Nephron progenitor cell (in vitro differentiated cells): ENCODE measurements around the gene ADGRA3.
A peak's percentile ranks its signal among the peaks of the same experiment; 100 is the strongest.

Source experiments
- DNase-seq: peaks from one replicate; pipeline ENCODE4 v3.0.0; 2021
- H3K27ac Mint-ChIP-seq: 2 replicates; pipeline ENCODE4 v1.8.0; 2021; ENCODE audit warnings: mild to moderate bottlenecking, moderate library complexity, mixed read lengths
- H3K27me3 Mint-ChIP-seq: 2 replicates; pipeline ENCODE4 v1.8.0; 2021; ENCODE audit warnings: mild to moderate bottlenecking, low read depth, mixed read lengths; ENCODE audit not compliant: poor library complexity
- H3K36me3 Mint-ChIP-seq: 2 replicates; pipeline ENCODE4 v1.8.0; 2021; ENCODE audit warnings: low read depth, mixed read lengths
- H3K4me1 Mint-ChIP-seq: 2 replicates; pipeline ENCODE4 v1.8.0; 2021; ENCODE audit warnings: mixed read lengths
- H3K4me3 Mint-ChIP-seq: 2 replicates; pipeline ENCODE4 v1.8.0; 2021; ENCODE audit warnings: mild to moderate bottlenecking, moderate library complexity, mixed read lengths
- H3K9me3 Mint-ChIP-seq: 2 replicates; pipeline ENCODE4 v1.8.0; 2021; ENCODE audit warnings: mild to moderate bottlenecking, moderate library complexity, mixed read lengths
- TF ChIP-seq, protein P1 (sequence below): fragments of 200-600 bp; sonication (generic); IDR thresholded peaks from 2 replicates; pipeline ENCODE4 v1.5.0; 2021; ENCODE audit warnings: antibody characterized with exemption

ADGRA3 gene, protein sequence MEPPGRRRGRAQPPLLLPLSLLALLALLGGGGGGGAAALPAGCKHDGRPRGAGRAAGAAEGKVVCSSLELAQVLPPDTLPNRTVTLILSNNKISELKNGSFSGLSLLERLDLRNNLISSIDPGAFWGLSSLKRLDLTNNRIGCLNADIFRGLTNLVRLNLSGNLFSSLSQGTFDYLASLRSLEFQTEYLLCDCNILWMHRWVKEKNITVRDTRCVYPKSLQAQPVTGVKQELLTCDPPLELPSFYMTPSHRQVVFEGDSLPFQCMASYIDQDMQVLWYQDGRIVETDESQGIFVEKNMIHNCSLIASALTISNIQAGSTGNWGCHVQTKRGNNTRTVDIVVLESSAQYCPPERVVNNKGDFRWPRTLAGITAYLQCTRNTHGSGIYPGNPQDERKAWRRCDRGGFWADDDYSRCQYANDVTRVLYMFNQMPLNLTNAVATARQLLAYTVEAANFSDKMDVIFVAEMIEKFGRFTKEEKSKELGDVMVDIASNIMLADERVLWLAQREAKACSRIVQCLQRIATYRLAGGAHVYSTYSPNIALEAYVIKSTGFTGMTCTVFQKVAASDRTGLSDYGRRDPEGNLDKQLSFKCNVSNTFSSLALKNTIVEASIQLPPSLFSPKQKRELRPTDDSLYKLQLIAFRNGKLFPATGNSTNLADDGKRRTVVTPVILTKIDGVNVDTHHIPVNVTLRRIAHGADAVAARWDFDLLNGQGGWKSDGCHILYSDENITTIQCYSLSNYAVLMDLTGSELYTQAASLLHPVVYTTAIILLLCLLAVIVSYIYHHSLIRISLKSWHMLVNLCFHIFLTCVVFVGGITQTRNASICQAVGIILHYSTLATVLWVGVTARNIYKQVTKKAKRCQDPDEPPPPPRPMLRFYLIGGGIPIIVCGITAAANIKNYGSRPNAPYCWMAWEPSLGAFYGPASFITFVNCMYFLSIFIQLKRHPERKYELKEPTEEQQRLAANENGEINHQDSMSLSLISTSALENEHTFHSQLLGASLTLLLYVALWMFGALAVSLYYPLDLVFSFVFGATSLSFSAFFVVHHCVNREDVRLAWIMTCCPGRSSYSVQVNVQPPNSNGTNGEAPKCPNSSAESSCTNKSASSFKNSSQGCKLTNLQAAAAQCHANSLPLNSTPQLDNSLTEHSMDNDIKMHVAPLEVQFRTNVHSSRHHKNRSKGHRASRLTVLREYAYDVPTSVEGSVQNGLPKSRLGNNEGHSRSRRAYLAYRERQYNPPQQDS (N-terminal part only)

GRCh38 chr4:22515888-22516541 is at the start of gene ADGRA3:
ADGRA3 (minus strand) TSS chr4:22516066; CDS start chr4:22515784, 282 bp downstream.
- Mint-ChIP-seq H3K4me1 (peaks cover 37% of the 10 kb centered on the region), H3K4me3 (peak within 1 kb of the TSS; percentile 97), H3K27ac (peak within 1 kb of the TSS; percentile 99), H3K9me3 (peaks cover 20% of the 10 kb centered on the region), H3K36me3 (peaks cover 20% of the 10 kb centered on the region), H3K27me3 (peaks cover 4% of the 10 kb centered on the region)
- TF ChIP-seq, protein P1, sequence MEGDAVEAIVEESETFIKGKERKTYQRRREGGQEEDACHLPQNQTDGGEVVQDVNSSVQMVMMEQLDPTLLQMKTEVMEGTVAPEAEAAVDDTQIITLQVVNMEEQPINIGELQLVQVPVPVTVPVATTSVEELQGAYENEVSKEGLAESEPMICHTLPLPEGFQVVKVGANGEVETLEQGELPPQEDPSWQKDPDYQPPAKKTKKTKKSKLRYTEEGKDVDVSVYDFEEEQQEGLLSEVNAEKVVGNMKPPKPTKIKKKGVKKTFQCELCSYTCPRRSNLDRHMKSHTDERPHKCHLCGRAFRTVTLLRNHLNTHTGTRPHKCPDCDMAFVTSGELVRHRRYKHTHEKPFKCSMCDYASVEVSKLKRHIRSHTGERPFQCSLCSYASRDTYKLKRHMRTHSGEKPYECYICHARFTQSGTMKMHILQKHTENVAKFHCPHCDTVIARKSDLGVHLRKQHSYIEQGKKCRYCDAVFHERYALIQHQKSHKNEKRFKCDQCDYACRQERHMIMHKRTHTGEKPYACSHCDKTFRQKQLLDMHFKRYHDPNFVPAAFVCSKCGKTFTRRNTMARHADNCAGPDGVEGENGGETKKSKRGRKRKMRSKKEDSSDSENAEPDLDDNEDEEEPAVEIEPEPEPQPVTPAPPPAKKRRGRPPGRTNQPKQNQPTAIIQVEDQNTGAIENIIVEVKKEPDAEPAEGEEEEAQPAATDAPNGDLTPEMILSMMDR = no peak
- DNase-seq = peak; percentile 87

GRCh38 chr4:22556495-22556894 is 40.6 kb upstream of the ADGRA3 start:
- TF ChIP-seq, protein P1 = no peak
- H3K27ac Mint-ChIP-seq = no peak overlapping the region
- H3K9me3 Mint-ChIP-seq = peaks cover 18% of the 10 kb centered on the region
- no peak overlapping the region for H3K4me3 Mint-ChIP-seq
- H3K27me3 Mint-ChIP-seq = peaks cover 3% of the 10 kb centered on the region
- no peaks in the 10 kb centered on the region for H3K4me1 Mint-ChIP-seq
- DNase-seq = no peak
- H3K36me3 Mint-ChIP-seq = no peaks in the 10 kb centered on the region

GRCh38 chr4:22554670-22555069 is 38.8 kb upstream of the ADGRA3 start:
- Mint-ChIP-seq H3K4me3 (no peak overlapping the region), H3K36me3 (no peaks in the 10 kb centered on the region), H3K4me1 (no peaks in the 10 kb centered on the region), H3K27ac (no peak overlapping the region), H3K9me3 (peaks cover 18% of the 10 kb centered on the region), H3K27me3 (peaks cover 3% of the 10 kb centered on the region)
- TF ChIP-seq, protein P1 = no peak
- DNase-seq = no peak

GRCh38 chr4:22553560-22553959 is 37.7 kb upstream of the ADGRA3 start:
- Mint-ChIP-seq H3K4me1 (no peaks in the 10 kb centered on the region), H3K36me3 (no peaks in the 10 kb centered on the region), H3K9me3 (peaks cover 12% of the 10 kb centered on the region), H3K4me3 (no peak overlapping the region), H3K27ac (no peak overlapping the region), H3K27me3 (peaks cover 1% of the 10 kb centered on the region)
- DNase-seq = no peak
- TF ChIP-seq, protein P1 = no peak

DNA sequence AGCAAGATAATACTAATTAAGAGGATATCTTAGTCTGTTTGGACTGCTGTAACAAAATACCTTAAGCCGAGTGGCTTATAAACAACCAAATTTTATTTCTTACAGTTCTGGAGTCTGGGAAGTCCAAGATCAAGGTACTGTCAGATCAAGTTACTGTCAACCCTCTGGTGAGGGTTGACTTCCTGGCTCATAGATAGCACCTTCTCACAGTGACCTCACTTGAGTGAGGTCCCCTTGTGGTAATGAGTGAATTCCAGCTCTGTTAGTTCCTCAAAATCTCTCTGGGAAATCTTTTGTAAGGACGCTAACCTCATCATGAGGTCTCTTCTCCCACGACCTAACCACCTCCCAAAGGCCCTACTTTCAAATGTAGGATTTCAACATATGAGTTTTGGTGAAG is 36.9 kb upstream of the ADGRA3 start:
- no peaks in the 10 kb centered on the region for H3K36me3 Mint-ChIP-seq
- H3K9me3 Mint-ChIP-seq = peaks cover 4% of the 10 kb centered on the region
- no peaks in the 10 kb centered on the region for H3K4me1 Mint-ChIP-seq
- TF ChIP-seq, protein P1 = no peak
- DNase-seq = no peak
- peaks cover 3% of the 10 kb centered on the region for H3K27me3 Mint-ChIP-seq
- no peak overlapping the region for H3K4me3 Mint-ChIP-seq
- no peak overlapping the region for H3K27ac Mint-ChIP-seq
